ENCODE results near the gene TRIM72. TPM values are rescaled to one million over a fixed set of nuclear protein-coding genes. Genes with fewer than 3 reads are reported as not detected.

The TRIM72 gene
- total RNA-seq, 1 donor from 2014 or later = 0.07 TPM

DNA sequence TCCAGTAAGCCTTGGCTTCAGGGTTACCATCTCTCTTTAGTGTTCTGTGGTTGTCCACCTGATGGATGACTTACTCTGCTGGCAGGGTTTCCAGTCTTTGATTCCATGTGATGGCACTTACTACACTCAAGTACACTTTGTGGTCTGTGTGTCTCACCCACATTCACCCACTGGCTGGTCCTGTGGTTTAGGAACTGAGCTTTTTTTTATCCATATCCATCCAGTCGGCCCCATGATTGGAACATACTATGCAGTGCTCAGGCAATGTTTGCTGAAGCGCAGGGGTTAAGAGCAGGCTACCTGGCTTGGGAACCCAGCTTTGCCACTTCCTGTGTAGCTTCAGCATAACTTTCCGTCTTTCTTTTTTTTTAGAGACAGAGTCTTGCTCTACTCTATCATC is 36.8 kb upstream of the TRIM72 start:
- Histone ChIP-seq H3K9ac (no peak overlapping the region), H3K36me3 (no peaks in the 10 kb centered on the region), H3K4me2 (no peak overlapping the region), H3K79me2 (ENCODE audit: low read depth) (peaks cover 30% of the 10 kb centered on the region), H3K9me3 (ENCODE audit: low read depth) (no peaks in the 10 kb centered on the region), H3K27ac (no peak overlapping the region), H3K4me1 (peaks cover 4% of the 10 kb centered on the region), H2AFZ (replicated peaks) (no peak overlapping the region), H3F3A (ENCODE audit: low read depth) (peaks cover 25% of the 10 kb centered on the region), H3K27me3 (no peaks in the 10 kb centered on the region), H3K4me3 (no peak overlapping the region), H4K20me1 (ENCODE audit: low read depth) (peaks cover 15% of the 10 kb centered on the region)
- Mint-ChIP-seq H3K27ac (no peak overlapping the region), H3K4me1 (peaks cover 31% of the 10 kb centered on the region), H3K4me3 (peak overlapping the region; percentile 30), H3K36me3 (peaks cover 9% of the 10 kb centered on the region), H3K27me3 (ENCODE audit: insufficient read depth, low read depth) (peaks cover 8% of the 10 kb centered on the region), H3K9me3 (peaks cover 3% of the 10 kb centered on the region)
- TF ChIP-seq EZH2 (IDR thresholded peaks at IDR 0.05) (no peak), EZH2phosphoT487 (IDR thresholded peaks at IDR 0.05) (no peak)
- TF ChIP-seq, protein P1, sequence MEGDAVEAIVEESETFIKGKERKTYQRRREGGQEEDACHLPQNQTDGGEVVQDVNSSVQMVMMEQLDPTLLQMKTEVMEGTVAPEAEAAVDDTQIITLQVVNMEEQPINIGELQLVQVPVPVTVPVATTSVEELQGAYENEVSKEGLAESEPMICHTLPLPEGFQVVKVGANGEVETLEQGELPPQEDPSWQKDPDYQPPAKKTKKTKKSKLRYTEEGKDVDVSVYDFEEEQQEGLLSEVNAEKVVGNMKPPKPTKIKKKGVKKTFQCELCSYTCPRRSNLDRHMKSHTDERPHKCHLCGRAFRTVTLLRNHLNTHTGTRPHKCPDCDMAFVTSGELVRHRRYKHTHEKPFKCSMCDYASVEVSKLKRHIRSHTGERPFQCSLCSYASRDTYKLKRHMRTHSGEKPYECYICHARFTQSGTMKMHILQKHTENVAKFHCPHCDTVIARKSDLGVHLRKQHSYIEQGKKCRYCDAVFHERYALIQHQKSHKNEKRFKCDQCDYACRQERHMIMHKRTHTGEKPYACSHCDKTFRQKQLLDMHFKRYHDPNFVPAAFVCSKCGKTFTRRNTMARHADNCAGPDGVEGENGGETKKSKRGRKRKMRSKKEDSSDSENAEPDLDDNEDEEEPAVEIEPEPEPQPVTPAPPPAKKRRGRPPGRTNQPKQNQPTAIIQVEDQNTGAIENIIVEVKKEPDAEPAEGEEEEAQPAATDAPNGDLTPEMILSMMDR (IDR thresholded peaks at IDR 0.05) = no peak
- no peak for DNase-seq (ENCODE audit: low spot score)

DNA sequence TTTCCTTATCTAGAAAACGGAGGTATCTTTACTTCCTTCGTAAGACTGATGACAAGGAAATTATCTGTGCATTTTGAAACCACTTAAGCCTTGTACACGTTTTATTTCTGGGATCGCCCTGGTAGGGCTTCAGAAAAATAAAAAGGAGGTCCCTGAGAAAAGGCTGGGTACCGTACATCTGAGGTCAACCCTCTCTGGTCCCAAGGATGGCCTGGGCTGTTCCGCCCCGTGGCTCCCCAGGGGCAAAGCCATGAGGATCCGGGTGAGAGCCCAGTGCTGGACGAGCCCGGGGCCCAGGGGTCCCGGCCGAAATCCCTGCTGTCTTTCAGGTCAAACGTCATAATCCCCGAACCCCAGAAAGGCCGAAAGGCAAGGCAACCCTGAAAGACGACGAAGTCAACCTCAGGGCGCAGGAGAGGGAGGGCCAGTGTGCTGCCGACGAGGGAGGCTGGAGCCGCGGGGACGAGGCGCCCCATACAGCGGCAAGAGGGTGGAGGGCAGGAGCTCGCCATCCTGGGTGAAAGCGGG is 34.6 kb upstream of the TRIM72 start:
- Histone ChIP-seq H3K27me3 (no peaks in the 10 kb centered on the region), H3K9me3 (ENCODE audit: low read depth) (no peaks in the 10 kb centered on the region), H3K27ac (peak overlapping the region; percentile 97), H3K4me2 (peak overlapping the region; percentile 95), H4K20me1 (ENCODE audit: low read depth) (peaks cover 37% of the 10 kb centered on the region), H3K36me3 (peaks cover 4% of the 10 kb centered on the region), H2AFZ (replicated peaks) (peak overlapping the region; percentile 85), H3K79me2 (ENCODE audit: low read depth) (peaks cover 52% of the 10 kb centered on the region), H3F3A (ENCODE audit: low read depth) (peaks cover 38% of the 10 kb centered on the region), H3K9ac (peak overlapping the region; percentile 92), H3K4me1 (peaks cover 17% of the 10 kb centered on the region), H3K4me3 (peak overlapping the region; percentile 72)
- TF ChIP-seq EZH2phosphoT487 (IDR thresholded peaks at IDR 0.05) = no peak
- TF ChIP-seq, protein P1 (IDR thresholded peaks at IDR 0.05) = no peak
- no peak for TF ChIP-seq EZH2 (IDR thresholded peaks at IDR 0.05)
- H3K36me3 Mint-ChIP-seq = peaks cover 25% of the 10 kb centered on the region
- no peak for DNase-seq (ENCODE audit: low spot score)
- peaks cover 42% of the 10 kb centered on the region for H3K4me1 Mint-ChIP-seq
- H3K27me3 Mint-ChIP-seq (ENCODE audit: insufficient read depth, low read depth) = peaks cover 16% of the 10 kb centered on the region
- H3K4me3 Mint-ChIP-seq = peak overlapping the region; percentile 98
- peak overlapping the region; percentile 87 for H3K27ac Mint-ChIP-seq
- peaks cover 4% of the 10 kb centered on the region for H3K9me3 Mint-ChIP-seq

DNA sequence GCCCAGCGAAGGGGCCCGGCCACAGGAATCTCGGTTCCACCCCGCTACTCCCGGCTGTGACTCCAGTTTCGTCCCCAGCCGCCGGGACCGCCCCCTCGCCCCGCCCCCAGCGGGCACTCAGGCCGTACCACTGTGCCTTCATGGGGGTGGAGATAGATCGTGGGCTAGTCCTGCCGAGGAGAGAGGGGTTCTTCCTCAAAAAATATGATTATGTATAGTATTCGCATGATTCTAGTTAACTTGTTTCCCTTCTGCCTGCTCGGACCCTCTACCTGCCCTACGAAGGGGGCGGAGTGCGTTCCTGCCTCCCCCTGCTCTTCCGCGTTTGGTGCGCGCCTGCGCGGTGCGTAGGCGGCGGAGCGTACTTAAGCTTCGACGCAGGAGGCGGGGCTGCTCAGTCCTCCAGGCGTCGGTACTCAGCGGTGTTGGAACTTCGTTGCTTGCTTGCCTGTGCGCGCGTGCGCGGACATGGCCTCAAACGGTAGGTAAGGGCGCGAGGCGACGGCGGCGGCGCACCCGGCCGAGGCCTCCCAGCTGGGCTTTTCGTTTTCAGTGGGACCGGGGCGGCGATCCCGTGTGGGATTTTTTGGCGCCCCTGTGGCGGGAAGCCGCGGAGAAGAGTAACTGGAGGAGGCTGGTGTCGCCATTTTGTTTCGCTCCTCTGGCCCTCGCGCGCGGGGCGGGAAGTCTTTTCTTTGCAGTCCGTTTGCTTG is 34.0 kb upstream of the TRIM72 start, which contains the start of gene FUS:
Gene FUS, plus strand, starts transcription at position 393 of the 713 bp plus-strand sequence. Its CDS starts 76 bp downstream, at position 469.
- Mint-ChIP-seq H3K27me3 (ENCODE audit: insufficient read depth, low read depth) (peaks cover 19% of the 10 kb centered on the region), H3K27ac (peak within 1 kb of the TSS; percentile 100), H3K4me1 (peaks cover 39% of the 10 kb centered on the region), H3K9me3 (peaks cover 4% of the 10 kb centered on the region), H3K36me3 (peaks cover 29% of the 10 kb centered on the region), H3K4me3 (peak within 1 kb of the TSS; percentile 98)
- H3K4me2 ChIP-seq = peak within 1 kb of the TSS; percentile 95
- H3K4me1 ChIP-seq = peaks cover 17% of the 10 kb centered on the region
- H3K27me3 ChIP-seq = no peaks in the 10 kb centered on the region
- peak within 1 kb of the TSS; percentile 72 for H3K4me3 ChIP-seq
- peak within 1 kb of the TSS; percentile 97 for H3K27ac ChIP-seq
- H4K20me1 ChIP-seq (ENCODE audit: low read depth) = peaks cover 43% of the 10 kb centered on the region
- H3K9ac ChIP-seq = peak within 1 kb of the TSS; percentile 92
- TF ChIP-seq EZH2 (IDR thresholded peaks at IDR 0.05) = no peak
- TF ChIP-seq EZH2phosphoT487 (IDR thresholded peaks at IDR 0.05) = no peak
- TF ChIP-seq, protein P1 (IDR thresholded peaks at IDR 0.05) = no peak
- DNase-seq (ENCODE audit: low spot score) = peak; percentile 98
- peaks cover 4% of the 10 kb centered on the region for H3K36me3 ChIP-seq
- H2AFZ ChIP-seq (replicated peaks) = peak within 1 kb of the TSS; percentile 85
- H3F3A ChIP-seq (ENCODE audit: low read depth) = peaks cover 38% of the 10 kb centered on the region
- peaks cover 58% of the 10 kb centered on the region for H3K79me2 ChIP-seq (ENCODE audit: low read depth)
- no peaks in the 10 kb centered on the region for H3K9me3 ChIP-seq (ENCODE audit: low read depth)
